Stomach (tissue), 9 donors: ENCODE results near the gene SHANK1. TPM values are rescaled to one million over a fixed set of nuclear protein-coding genes. Genes with fewer than 3 reads are reported as not detected.

Source experiments
- DNase-seq, 2 donors: peaks; one replicate each; pipeline versions ENCODE4 v3.0.0 to v3.0.0-alpha.2; 2013 to 2019
- H3K27ac ChIP-seq, 5 donors: fragments of 200-600 bp in 4 of 5; sonication (generic) in 4 of 5; one replicate each; pipeline ENCODE4 v1.5.1; 2013 to 2019; ENCODE audit warnings: mild to moderate bottlenecking in 1 of 5, moderate library complexity in 1 of 5
- H3K27me3 ChIP-seq, 3 donors: fragments of 200-600 bp; sonication (generic); one replicate each; pipeline ENCODE4 v1.5.1; 2017 to 2019; ENCODE audit warnings: mixed run types in 1 of 3
- H3K36me3 ChIP-seq, 4 donors: fragments of 200-600 bp; sonication (generic); 1 replicate in 3 of 4; 2 replicates in 1 of 4; pipeline ENCODE4 v1.5.1; 2016 to 2019
- H3K4me1 ChIP-seq, 4 donors: fragments of 200-600 bp; sonication (generic); one replicate each; pipeline ENCODE4 v1.5.1; 2016 to 2019
- H3K4me3 ChIP-seq, 4 donors: fragments of 200-600 bp; sonication (generic) in 3 of 4; one replicate each; pipeline ENCODE4 v1.5.1; 2016 to 2019; ENCODE audit warnings: mild to moderate bottlenecking in 1 of 4
- H3K9me3 ChIP-seq, 4 donors: fragments of 200-600 bp; sonication (generic); one replicate each; pipeline ENCODE4 v1.5.1; 2016 to 2019
- CTCF ChIP-seq, 7 experiments: fragments of 450-650 bp in 4 of 7; fragments of 200-600 bp in 3 of 7; sonication (generic) in 3 of 7; IDR thresholded peaks; one replicate each; pipeline ENCODE4 v1.5.1; 2016 to 2019; ENCODE audit warnings: antibody characterized with exemption in 7 of 7, control low read depth in 2 of 7, mild to moderate bottlenecking in 1 of 7
- EP300 ChIP-seq: sonication (generic); formaldehyde crosslinking; IDR thresholded peaks from one replicate; pipeline ENCODE4 v1.6.1; 2017; ENCODE audit warnings: antibody characterized with exemption
- POLR2A ChIP-seq, 4 donors: fragments of 450-650 bp; IDR thresholded peaks; one replicate each; pipeline ENCODE4 v1.6.1; 2016; ENCODE audit warnings: antibody characterized with exemption in 4 of 4, control low read depth in 2 of 4, mild to moderate bottlenecking in 1 of 4, moderate library complexity in 1 of 4
- POLR2AphosphoS5 ChIP-seq, 3 donors: sonication (generic); formaldehyde crosslinking; IDR thresholded peaks; one replicate each; pipeline ENCODE4 v1.6.1; 2016; ENCODE audit warnings: antibody characterized with exemption in 3 of 3
- WGBS, 5 donors: extraction: QIAGEN DNeasy Blood & Tissue Kit in 3 of 5; methylation state at CpG; one replicate each; pipeline versions ENCODE4 v1.1.5 to v1.1.7; 2013 to 2018; 5-methylcytosine and 5-hydroxymethylcytosine counted together
- intact Hi-C: fragments of 100-400 bp; cut with DNase I; formaldehyde crosslinking; loops from one replicate; pipeline ENCODE4 v1.15.1; 2023; ENCODE audit warnings: low total_unique reads
- polyA plus RNA-seq, 3 donors: library from polyadenylated mRNA; stranded (reverse); fragments of 200-250 nt; gene quantifications; one replicate each; pipeline ENCODE4 v1.2.3, GENCODE V29; 2013
- total RNA-seq, 5 donors: library from RNA; depleted of rRNA; stranded (reverse); fragments of >200 nt; gene quantifications; one replicate each; pipeline versions ENCODE4 v1.1.0 to v1.2.3, GENCODE V29; 2014 to 2016
- donor health status: healthy with polysubstance abuse.
- donor health status: Bipolar disorder and iron deficiency.
- donor health status: healthy.

SHANK1 gene
- total and polyA plus RNA-seq, 8 donors, result 0.15 to 1.5 (median 0.67) TPM; not detected in 4

- WGBS, 5 donors, result 1 to 10% (median 6%) methylated on average over 44 to 78 of the region's 81 CpGs
- H3K4me3 ChIP-seq, result no peak overlapping the region
- peaks cover 24 to 100% (median 47%) of the 10 kb centered on the region in 3 donors for H3K27me3 ChIP-seq
- DNase-seq, result peak in 1 of 2 donors; percentile 76
- no peaks in the 10 kb centered on the region for H3K9me3 ChIP-seq
- intact Hi-C loops, result no loop called here
- peaks cover 0 to 7% (median 3%) of the 10 kb centered on the region in 4 donors for H3K4me1 ChIP-seq
- H3K27ac ChIP-seq, result no peak overlapping the region
- no peaks in the 10 kb centered on the region for H3K36me3 ChIP-seq
- TF ChIP-seq CTCF (IDR thresholded peaks at IDR 0.05) (no peak), POLR2AphosphoS5 (IDR thresholded peaks at IDR 0.05) (no peak), EP300 (no peak)
Measured at GRCh38 chr19:50695251-50696093, 24.1 kb downstream of the SHANK1 start.

GRCh38 chr19:50694815-50695145, 24.8 kb downstream of the SHANK1 start:
- intact Hi-C loops, result no loop called here
- TF ChIP-seq POLR2AphosphoS5 (IDR thresholded peaks at IDR 0.05), result no peak
- TF ChIP-seq POLR2A (IDR thresholded peaks at IDR 0.05), result no peak
- TF ChIP-seq EP300, result no peak
- TF ChIP-seq CTCF (IDR thresholded peaks at IDR 0.05), result no peak
- WGBS, 5 donors, result 0 to 8% (median 2%) methylated on average over 7 to 45 of the region's 51 CpGs

GRCh38 chr19:50693064-50693975, 26.3 kb downstream of the SHANK1 start:
- DNase-seq, result no peak
- H3K4me3 ChIP-seq, result no peak overlapping the region
- no peaks in the 10 kb centered on the region for H3K9me3 ChIP-seq
- H3K4me1 ChIP-seq, result peaks cover 0 to 7% (median 3%) of the 10 kb centered on the region in 4 donors
- no peak overlapping the region for H3K27ac ChIP-seq
- 6 to 8% (median 6%) methylated on average over 9 to 23 of the region's 23 CpGs for WGBS, 5 donors
- intact Hi-C loops, result no loop called here
- no peak for TF ChIP-seq CTCF (IDR thresholded peaks at IDR 0.05)
- no peak for TF ChIP-seq POLR2A (IDR thresholded peaks at IDR 0.05)
- TF ChIP-seq POLR2AphosphoS5 (IDR thresholded peaks at IDR 0.05), result no peak
- TF ChIP-seq EP300, result no peak
- peaks cover 24 to 100% (median 55%) of the 10 kb centered on the region in 3 donors for H3K27me3 ChIP-seq
- no peaks in the 10 kb centered on the region for H3K36me3 ChIP-seq

More at GRCh38 chr19:50694815-50695145, 24.8 kb downstream of the SHANK1 start:
- H3K36me3 ChIP-seq, result no peaks in the 10 kb centered on the region
- no peak for DNase-seq
- no peak overlapping the region for H3K4me3 ChIP-seq
- peaks cover 0 to 7% (median 3%) of the 10 kb centered on the region in 4 donors for H3K4me1 ChIP-seq
- no peaks in the 10 kb centered on the region for H3K9me3 ChIP-seq
- H3K27ac ChIP-seq, result no peak overlapping the region
- peaks cover 24 to 100% (median 47%) of the 10 kb centered on the region in 3 donors for H3K27me3 ChIP-seq

- no peak for DNase-seq
- no peaks in the 10 kb centered on the region for H3K36me3 ChIP-seq
- peaks cover 31 to 100% (median 69%) of the 10 kb centered on the region in 3 donors for H3K27me3 ChIP-seq
- peaks cover 0 to 7% (median 1%) of the 10 kb centered on the region in 4 donors for H3K4me1 ChIP-seq
- H3K9me3 ChIP-seq, result no peaks in the 10 kb centered on the region
- TF ChIP-seq POLR2AphosphoS5 (IDR thresholded peaks at IDR 0.05) (no peak), EP300 (no peak), CTCF (IDR thresholded peaks at IDR 0.05) (no peak), POLR2A (IDR thresholded peaks at IDR 0.05) (no peak)
- intact Hi-C loops, result no loop called here
- 74 to 86% (median 80%) methylated on average over 5 to 7 of the region's 7 CpGs for WGBS, 5 donors
- no peak overlapping the region for H3K4me3 ChIP-seq
- no peak overlapping the region for H3K27ac ChIP-seq
Measured at GRCh38 chr19:50690439-50690838, 29.2 kb downstream of the SHANK1 start.
